Ishikawa (cell line): ENCODE measurements around the gene PCDHB3.

Experiments
- CEBPB ChIP-seq: IDR thresholded peaks from 2 replicates; pipeline ENCODE4 v1.6.1; 2012
- CREB1 ChIP-seq: IDR thresholded peaks from 2 replicates; pipeline ENCODE4 v1.6.1; 2012; ENCODE audit warnings: low read depth
- EGR1 ChIP-seq: IDR thresholded peaks from 2 replicates; pipeline ENCODE4 v1.6.1; 2012
- EP300 ChIP-seq: IDR thresholded peaks from 2 replicates; pipeline ENCODE4 v1.6.1; 2012; ENCODE audit warnings: borderline replicate concordance
- FOXM1 ChIP-seq: IDR thresholded peaks from 2 replicates; pipeline ENCODE4 v1.6.1; 2012; ENCODE audit warnings: low read depth, borderline replicate concordance
- NFIC ChIP-seq: IDR thresholded peaks from 2 replicates; pipeline ENCODE4 v1.6.1; 2012
- RAD21 ChIP-seq: IDR thresholded peaks from 2 replicates; pipeline ENCODE4 v1.6.1; 2012; ENCODE audit warnings: low read depth
- TAF1 ChIP-seq: IDR thresholded peaks from 2 replicates; pipeline ENCODE4 v1.6.1; 2012; ENCODE audit warnings: low read depth, mild to moderate bottlenecking
- TCF12 ChIP-seq: IDR thresholded peaks from 2 replicates; pipeline ENCODE4 v1.6.1; 2012; ENCODE audit warnings: low read depth
- TEAD4 ChIP-seq: IDR thresholded peaks from 2 replicates; pipeline ENCODE4 v1.6.1; 2012
- YY1 ChIP-seq: IDR thresholded peaks from 2 replicates; pipeline ENCODE4 v1.6.1; 2012; ENCODE audit warnings: low read depth
- ZBTB7A ChIP-seq: IDR thresholded peaks from 2 replicates; pipeline ENCODE4 v1.6.1; 2012; ENCODE audit warnings: low read depth
- TF ChIP-seq, protein P1 (sequence below): IDR thresholded peaks from 2 replicates; pipeline ENCODE4 v1.6.1; 2012
- TF ChIP-seq, protein P2 (sequence below): IDR thresholded peaks from 2 replicates; pipeline ENCODE4 v1.6.1; 2012; ENCODE audit warnings: low read depth, mild to moderate bottlenecking
- TF ChIP-seq, protein P3 (sequence below): IDR thresholded peaks from 2 replicates; pipeline ENCODE4 v1.6.1; 2012

The PCDHB3 gene

DNA sequence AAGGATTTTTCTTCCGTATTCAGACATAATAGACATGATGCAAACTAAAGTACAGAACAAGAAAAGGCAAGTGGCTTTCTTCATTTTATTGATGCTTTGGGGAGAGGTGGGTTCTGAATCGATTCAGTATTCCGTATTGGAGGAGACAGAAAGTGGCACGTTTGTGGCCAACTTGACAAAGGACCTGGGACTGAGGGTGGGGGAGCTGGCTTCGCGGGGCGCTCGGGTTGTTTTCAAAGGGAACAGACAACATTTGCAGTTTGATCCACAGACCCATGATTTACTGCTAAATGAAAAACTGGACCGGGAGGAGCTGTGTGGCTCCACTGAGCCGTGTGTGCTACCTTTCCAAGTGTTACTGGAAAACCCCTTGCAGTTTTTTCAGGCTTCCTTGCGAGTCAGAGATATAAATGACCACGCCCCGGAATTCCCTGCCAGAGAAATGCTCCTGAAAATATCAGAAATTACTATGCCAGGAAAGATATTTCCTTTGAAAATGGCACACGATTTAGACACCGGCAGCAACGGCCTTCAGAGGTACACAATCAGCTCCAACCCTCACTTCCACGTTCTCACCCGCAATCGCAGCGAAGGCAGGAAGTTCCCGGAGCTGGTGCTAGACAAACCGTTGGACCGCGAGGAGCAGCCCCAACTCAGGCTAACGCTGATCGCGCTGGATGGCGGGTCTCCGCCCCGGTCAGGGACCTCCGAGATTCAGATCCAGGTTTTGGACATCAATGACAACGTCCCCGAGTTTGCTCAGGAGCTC is 50.1 kb downstream of the PCDHB3 start:
- TF ChIP-seq EGR1 (no peak), YY1 (no peak), TCF12 (no peak), RAD21 (no peak), EP300 (no peak), NFIC (no peak), TEAD4 (no peak), TAF1 (no peak), CEBPB (no peak), FOXM1 (no peak), ZBTB7A (no peak), CREB1 (no peak)
- TF ChIP-seq, protein P1, sequence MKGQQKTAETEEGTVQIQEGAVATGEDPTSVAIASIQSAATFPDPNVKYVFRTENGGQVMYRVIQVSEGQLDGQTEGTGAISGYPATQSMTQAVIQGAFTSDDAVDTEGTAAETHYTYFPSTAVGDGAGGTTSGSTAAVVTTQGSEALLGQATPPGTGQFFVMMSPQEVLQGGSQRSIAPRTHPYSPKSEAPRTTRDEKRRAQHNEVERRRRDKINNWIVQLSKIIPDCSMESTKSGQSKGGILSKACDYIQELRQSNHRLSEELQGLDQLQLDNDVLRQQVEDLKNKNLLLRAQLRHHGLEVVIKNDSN = no peak
- TF ChIP-seq, protein P2, sequence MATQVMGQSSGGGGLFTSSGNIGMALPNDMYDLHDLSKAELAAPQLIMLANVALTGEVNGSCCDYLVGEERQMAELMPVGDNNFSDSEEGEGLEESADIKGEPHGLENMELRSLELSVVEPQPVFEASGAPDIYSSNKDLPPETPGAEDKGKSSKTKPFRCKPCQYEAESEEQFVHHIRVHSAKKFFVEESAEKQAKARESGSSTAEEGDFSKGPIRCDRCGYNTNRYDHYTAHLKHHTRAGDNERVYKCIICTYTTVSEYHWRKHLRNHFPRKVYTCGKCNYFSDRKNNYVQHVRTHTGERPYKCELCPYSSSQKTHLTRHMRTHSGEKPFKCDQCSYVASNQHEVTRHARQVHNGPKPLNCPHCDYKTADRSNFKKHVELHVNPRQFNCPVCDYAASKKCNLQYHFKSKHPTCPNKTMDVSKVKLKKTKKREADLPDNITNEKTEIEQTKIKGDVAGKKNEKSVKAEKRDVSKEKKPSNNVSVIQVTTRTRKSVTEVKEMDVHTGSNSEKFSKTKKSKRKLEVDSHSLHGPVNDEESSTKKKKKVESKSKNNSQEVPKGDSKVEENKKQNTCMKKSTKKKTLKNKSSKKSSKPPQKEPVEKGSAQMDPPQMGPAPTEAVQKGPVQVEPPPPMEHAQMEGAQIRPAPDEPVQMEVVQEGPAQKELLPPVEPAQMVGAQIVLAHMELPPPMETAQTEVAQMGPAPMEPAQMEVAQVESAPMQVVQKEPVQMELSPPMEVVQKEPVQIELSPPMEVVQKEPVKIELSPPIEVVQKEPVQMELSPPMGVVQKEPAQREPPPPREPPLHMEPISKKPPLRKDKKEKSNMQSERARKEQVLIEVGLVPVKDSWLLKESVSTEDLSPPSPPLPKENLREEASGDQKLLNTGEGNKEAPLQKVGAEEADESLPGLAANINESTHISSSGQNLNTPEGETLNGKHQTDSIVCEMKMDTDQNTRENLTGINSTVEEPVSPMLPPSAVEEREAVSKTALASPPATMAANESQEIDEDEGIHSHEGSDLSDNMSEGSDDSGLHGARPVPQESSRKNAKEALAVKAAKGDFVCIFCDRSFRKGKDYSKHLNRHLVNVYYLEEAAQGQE = no peak
- TF ChIP-seq, protein P3, sequence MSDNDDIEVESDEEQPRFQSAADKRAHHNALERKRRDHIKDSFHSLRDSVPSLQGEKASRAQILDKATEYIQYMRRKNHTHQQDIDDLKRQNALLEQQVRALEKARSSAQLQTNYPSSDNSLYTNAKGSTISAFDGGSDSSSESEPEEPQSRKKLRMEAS = no peak

DNA sequence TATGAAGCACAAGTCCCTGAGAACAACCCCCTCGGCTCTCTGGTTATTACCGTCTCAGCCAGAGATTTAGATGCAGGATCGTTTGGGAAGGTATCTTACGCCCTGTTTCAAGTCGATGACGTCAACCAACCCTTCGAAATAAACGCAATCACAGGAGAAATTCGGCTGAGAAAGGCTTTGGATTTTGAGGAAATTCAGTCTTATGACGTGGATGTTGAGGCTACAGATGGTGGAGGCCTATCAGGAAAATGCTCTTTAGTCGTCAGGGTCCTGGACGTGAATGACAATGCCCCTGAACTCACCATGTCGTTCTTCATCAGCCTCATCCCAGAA is 50.7 kb downstream of the PCDHB3 start:
- no peak for TF ChIP-seq CREB1
- no peak for TF ChIP-seq TCF12
- no peak for TF ChIP-seq NFIC
- TF ChIP-seq EGR1 = no peak
